CD4-positive, alpha-beta T cell (primary cell): ENCODE data around the gene CSF1. TPM values are rescaled to one million over a fixed set of nuclear protein-coding genes. Genes with fewer than 3 reads are reported as not detected.

ENCODE experiments used
- ATAC-seq: fragments of 200-7000 bp; cut with Tn5 transposase; one replicate; pipeline ENCODE4 v1.10.0; 2022; ENCODE audit warnings: mild to moderate bottlenecking; ENCODE audit not compliant: poor library complexity
- CTCF ChIA-PET: fragments of 350-600 bp; sonication (Branson Sonifier 250); formaldehyde crosslinking; loops from one replicate; lab custom pipeline; 2021; ENCODE audit warnings: antibody characterized with exemption, inconsistent platforms; lab: Charles Lee
- POLR2A ChIA-PET: fragments of 350-600 bp; sonication (Branson Sonifier 250); formaldehyde crosslinking; loops from one replicate; lab custom pipeline; 2021; ENCODE audit warnings: antibody characterized with exemption, inconsistent platforms; lab: Charles Lee
- DNase-seq, 14 experiments: peaks; one replicate each; pipeline ENCODE4 v3.0.0-alpha.2; 2013 to 2020; ENCODE audit warnings: mixed read lengths in 2 of 14
- H3K27ac ChIP-seq, 2 donors: one replicate each; pipeline versions ENCODE4 v1.5.1 to v1.7.0; 2013; ENCODE audit warnings: low read length in 2 of 2, low read depth in 1 of 2, mild to moderate bottlenecking in 1 of 2
- H3K27me3 ChIP-seq, 2 experiments: 1 replicate in 1 of 2; 2 replicates in 1 of 2; pipeline versions ENCODE4 v1.6.1 to v1.7.0; 2013; ENCODE audit warnings: low read length in 2 of 2, control low read depth in 1 of 2, mild to moderate bottlenecking in 1 of 2, moderate library complexity in 1 of 2; ENCODE audit not compliant: insufficient read depth in 2 of 2, control insufficient read depth in 1 of 2
- H3K36me3 ChIP-seq: one replicate; pipeline ENCODE4 v1.6.1; 2013; ENCODE audit warnings: low read length, control low read depth; ENCODE audit not compliant: insufficient read depth
- H3K4me1 ChIP-seq: one replicate; pipeline ENCODE4 v1.6.1; 2013; ENCODE audit warnings: low read length, control low read depth; ENCODE audit not compliant: insufficient read depth
- H3K4me3 ChIP-seq: one replicate; pipeline ENCODE4 v1.5.1; 2013; ENCODE audit warnings: mild to moderate bottlenecking, low read length, moderate library complexity
- H3K9me3 ChIP-seq, 2 experiments: 1 replicate in 1 of 2; 2 replicates in 1 of 2; pipeline versions ENCODE4 v1.6.1 to v1.7.0; 2013; ENCODE audit warnings: low read length in 2 of 2, mild to moderate bottlenecking in 2 of 2, control low read depth in 1 of 2, moderate library complexity in 1 of 2; ENCODE audit not compliant: control insufficient read depth in 1 of 2, insufficient read depth in 1 of 2
- H3K27ac Mint-ChIP-seq: one replicate; pipeline ENCODE4 v1.8.0; 2020; ENCODE audit warnings: mixed read lengths
- H3K27me3 Mint-ChIP-seq: one replicate; pipeline ENCODE4 v1.8.0; 2021; ENCODE audit warnings: mixed read lengths
- H3K36me3 Mint-ChIP-seq: one replicate; pipeline ENCODE4 v1.8.0; 2021; ENCODE audit warnings: low read depth, mixed read lengths
- H3K4me1 Mint-ChIP-seq: one replicate; pipeline ENCODE4 v1.8.0; 2021; ENCODE audit warnings: low read depth, mixed read lengths
- H3K4me3 Mint-ChIP-seq: one replicate; pipeline ENCODE4 v1.8.0; 2020; ENCODE audit warnings: mild to moderate bottlenecking, mixed read lengths
- H3K9me3 Mint-ChIP-seq: one replicate; pipeline ENCODE4 v1.8.0; 2020; ENCODE audit warnings: mixed read lengths
- intact Hi-C, 2 experiments: fragments of 100-400 bp; cut with DNase I in 1 of 2; cut with micrococcal nuclease in 1 of 2; formaldehyde crosslinking; loops; one replicate each; pipeline versions ENCODE4 v1.15.1 to v1.9.0; 2023 to 2025; cut with DNase I, micrococcal nuclease
- total RNA-seq, 174 experiments: library from RNA in 2 of 174; stranded (reverse) in 2 of 174; gene quantifications; one replicate each; pipeline ENCODE4 v1.2.3 and lab custom pipeline; 2021 to 2026
- TF ChIP-seq, protein P1 (sequence below): fragments of 200-600 bp; IDR thresholded peaks from one replicate; pipeline ENCODE4 v1.8.0; 2022; ENCODE audit warnings: antibody characterized with exemption, mild to moderate bottlenecking

The CSF1 gene
- total RNA-seq, 2 experiments from 2014 or later = 6.5 to 6.7 TPM

GRCh38 chr1:109935451-109935900 is 24.8 kb downstream of the CSF1 start:
- Histone ChIP-seq H3K9me3 (peaks cover 7 to 14% of the 10 kb centered on the region in 2 experiments), H3K27ac (no peak overlapping the region), H3K27me3 (no peaks in the 10 kb centered on the region), H3K36me3 (no peaks in the 10 kb centered on the region), H3K4me1 (peaks cover 9% of the 10 kb centered on the region), H3K4me3 (no peak overlapping the region)
- Mint-ChIP-seq H3K4me3 (no peak overlapping the region), H3K36me3 (peaks cover 4% of the 10 kb centered on the region), H3K9me3 (peaks cover 9% of the 10 kb centered on the region), H3K4me1 (no peaks in the 10 kb centered on the region), H3K27ac (no peak overlapping the region), H3K27me3 (no peaks in the 10 kb centered on the region)
- POLR2A ChIA-PET = no interaction called here
- ATAC-seq = no peak
- intact Hi-C loops = no loop called here
- CTCF ChIA-PET = no interaction called here
- TF ChIP-seq, protein P1, sequence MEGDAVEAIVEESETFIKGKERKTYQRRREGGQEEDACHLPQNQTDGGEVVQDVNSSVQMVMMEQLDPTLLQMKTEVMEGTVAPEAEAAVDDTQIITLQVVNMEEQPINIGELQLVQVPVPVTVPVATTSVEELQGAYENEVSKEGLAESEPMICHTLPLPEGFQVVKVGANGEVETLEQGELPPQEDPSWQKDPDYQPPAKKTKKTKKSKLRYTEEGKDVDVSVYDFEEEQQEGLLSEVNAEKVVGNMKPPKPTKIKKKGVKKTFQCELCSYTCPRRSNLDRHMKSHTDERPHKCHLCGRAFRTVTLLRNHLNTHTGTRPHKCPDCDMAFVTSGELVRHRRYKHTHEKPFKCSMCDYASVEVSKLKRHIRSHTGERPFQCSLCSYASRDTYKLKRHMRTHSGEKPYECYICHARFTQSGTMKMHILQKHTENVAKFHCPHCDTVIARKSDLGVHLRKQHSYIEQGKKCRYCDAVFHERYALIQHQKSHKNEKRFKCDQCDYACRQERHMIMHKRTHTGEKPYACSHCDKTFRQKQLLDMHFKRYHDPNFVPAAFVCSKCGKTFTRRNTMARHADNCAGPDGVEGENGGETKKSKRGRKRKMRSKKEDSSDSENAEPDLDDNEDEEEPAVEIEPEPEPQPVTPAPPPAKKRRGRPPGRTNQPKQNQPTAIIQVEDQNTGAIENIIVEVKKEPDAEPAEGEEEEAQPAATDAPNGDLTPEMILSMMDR = no peak
- no peak for DNase-seq

GRCh38 chr1:109937738-109938137 is 27.1 kb downstream of the CSF1 start:
- DNase-seq (no peak), ATAC-seq (no peak)
- POLR2A ChIA-PET = no interaction called here
- Histone ChIP-seq H3K27me3 (no peaks in the 10 kb centered on the region), H3K27ac (no peak overlapping the region), H3K4me1 (peaks cover 9% of the 10 kb centered on the region), H3K36me3 (no peaks in the 10 kb centered on the region), H3K4me3 (no peak overlapping the region), H3K9me3 (peaks cover 7 to 14% of the 10 kb centered on the region in 2 experiments)
- Mint-ChIP-seq H3K27ac (no peak overlapping the region), H3K9me3 (peaks cover 9% of the 10 kb centered on the region), H3K4me1 (no peaks in the 10 kb centered on the region), H3K36me3 (peaks cover 4% of the 10 kb centered on the region), H3K4me3 (no peak overlapping the region), H3K27me3 (no peaks in the 10 kb centered on the region)
- intact Hi-C loops = no loop called here
- TF ChIP-seq, protein P1 = no peak
- CTCF ChIA-PET = no interaction called here

- no peak for ATAC-seq
- Histone ChIP-seq H3K36me3 (no peaks in the 10 kb centered on the region), H3K27ac (no peak overlapping the region), H3K4me3 (no peak overlapping the region), H3K27me3 (no peaks in the 10 kb centered on the region), H3K4me1 (peaks cover 8% of the 10 kb centered on the region), H3K9me3 (peaks cover 7 to 14% of the 10 kb centered on the region in 2 experiments)
- no peak overlapping the region for H3K27ac Mint-ChIP-seq
- no peak overlapping the region for H3K4me3 Mint-ChIP-seq
- peaks cover 4% of the 10 kb centered on the region for H3K36me3 Mint-ChIP-seq
- ChIA-PET CTCF (no interaction called here), POLR2A (no interaction called here)
- TF ChIP-seq, protein P1 = no peak
- intact Hi-C loops = no loop called here
- no peaks in the 10 kb centered on the region for H3K4me1 Mint-ChIP-seq
- peaks cover 9% of the 10 kb centered on the region for H3K9me3 Mint-ChIP-seq
- no peaks in the 10 kb centered on the region for H3K27me3 Mint-ChIP-seq
- no peak for DNase-seq
Measured at GRCh38 chr1:109938556-109938955, 27.9 kb downstream of the CSF1 start.
